ENCODE results near the gene SLC6A1.

SLC6A1 gene

GRCh38 chr3:10992017-10992942 is at the start of gene SLC6A1:
SLC6A1 (plus strand) TSS chr3:10992748; CDS start chr3:11017212, 24,464 bp downstream.
- no peak within 1 kb of the TSS for H3K4me3 ChIP-seq (ENCODE audit: low read depth, low read length)
- TF ChIP-seq CTCF (IDR thresholded peaks at IDR 0.05; ENCODE audit: borderline replicate concordance, insufficient read depth, low read depth, low read length): no peak

GRCh38 chr3:10944866-10945265 is 47.7 kb upstream of the SLC6A1 start:
- TF ChIP-seq CTCF (IDR thresholded peaks at IDR 0.05; ENCODE audit: borderline replicate concordance, insufficient read depth, low read depth, low read length): no peak
- H3K4me3 ChIP-seq (ENCODE audit: low read depth, low read length): no peak overlapping the region

- TF ChIP-seq CTCF (IDR thresholded peaks at IDR 0.05; ENCODE audit: borderline replicate concordance, insufficient read depth, low read depth, low read length): peak; percentile 85
- H3K4me3 ChIP-seq (ENCODE audit: low read depth, low read length): no peak overlapping the region
Measured at GRCh38 chr3:10945683-10946287, 46.8 kb upstream of the SLC6A1 start.

- no peak overlapping the region for H3K4me3 ChIP-seq (ENCODE audit: low read depth, low read length)
- no peak for TF ChIP-seq CTCF (IDR thresholded peaks at IDR 0.05; ENCODE audit: borderline replicate concordance, insufficient read depth, low read depth, low read length)
Measured at GRCh38 chr3:10946526-10946925, 46.0 kb upstream of the SLC6A1 start.

GRCh38 chr3:10948326-10948725 is 44.2 kb upstream of the SLC6A1 start:
- no peak for TF ChIP-seq CTCF (IDR thresholded peaks at IDR 0.05; ENCODE audit: borderline replicate concordance, insufficient read depth, low read depth, low read length)
- no peak overlapping the region for H3K4me3 ChIP-seq (ENCODE audit: low read depth, low read length)

- no peak for TF ChIP-seq CTCF (IDR thresholded peaks at IDR 0.05; ENCODE audit: borderline replicate concordance, insufficient read depth, low read depth, low read length)
- no peak overlapping the region for H3K4me3 ChIP-seq (ENCODE audit: low read depth, low read length)
Measured at GRCh38 chr3:10949197-10949596, 43.4 kb upstream of the SLC6A1 start.

All from GM12875 (cell line).